GM12865 (cell line): ENCODE results near the gene PIR.

Experiments
- DNase-seq: peaks from one replicate; pipeline ENCODE4 v3.0.0; 2010; ENCODE audit warnings: low read depth
- H3K4me3 ChIP-seq: 2 replicates; pipeline ENCODE4 v1.5.1; 2011; ENCODE audit warnings: mild to moderate bottlenecking, low read depth, low read length, control low read depth
- CTCF ChIP-seq: IDR thresholded peaks from 2 replicates; pipeline ENCODE4 v1.5.1; 2011; ENCODE audit warnings: low read length, control low read depth, low read depth, inconsistent platforms; ENCODE audit not compliant: insufficient read depth; ENCODE audit errors: missing control alignments

PIR gene

GRCh38 chrX:15401378-15401777, 91.8 kb downstream of the PIR start:
- H3K4me3 ChIP-seq, result no peak overlapping the region
- TF ChIP-seq CTCF, result no peak
- DNase-seq, result no peak

GRCh38 chrX:15399962-15400391, 93.2 kb downstream of the PIR start:
- no peak for TF ChIP-seq CTCF
- no peak overlapping the region for H3K4me3 ChIP-seq
- no peak for DNase-seq

DNA sequence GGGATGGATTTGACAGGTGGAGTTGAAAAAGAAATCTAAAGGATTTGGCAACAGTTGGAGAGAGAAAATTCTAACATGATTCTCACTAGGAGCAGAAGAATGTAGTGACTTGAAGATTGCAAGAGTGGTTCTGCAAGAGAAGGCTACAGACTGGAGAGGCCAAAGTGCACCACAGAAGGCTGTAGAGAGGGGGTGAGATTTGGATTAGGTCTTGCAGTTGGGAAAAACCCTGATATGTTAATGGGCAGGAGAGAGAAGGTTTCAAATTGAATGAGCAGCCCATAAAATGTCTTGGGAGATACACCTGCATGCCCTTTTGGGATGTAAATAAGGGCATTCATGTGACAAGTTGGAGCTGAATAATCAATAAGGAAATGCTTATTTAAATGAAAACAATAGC, 94.3 kb downstream of the PIR start:
- no peak for DNase-seq
- H3K4me3 ChIP-seq, result no peak overlapping the region
- no peak for TF ChIP-seq CTCF

- DNase-seq, result no peak
- TF ChIP-seq CTCF, result no peak
- H3K4me3 ChIP-seq, result no peak overlapping the region
These were observed 97.3 kb downstream of the PIR start for GRCh38 chrX:15395789-15396188.

DNA sequence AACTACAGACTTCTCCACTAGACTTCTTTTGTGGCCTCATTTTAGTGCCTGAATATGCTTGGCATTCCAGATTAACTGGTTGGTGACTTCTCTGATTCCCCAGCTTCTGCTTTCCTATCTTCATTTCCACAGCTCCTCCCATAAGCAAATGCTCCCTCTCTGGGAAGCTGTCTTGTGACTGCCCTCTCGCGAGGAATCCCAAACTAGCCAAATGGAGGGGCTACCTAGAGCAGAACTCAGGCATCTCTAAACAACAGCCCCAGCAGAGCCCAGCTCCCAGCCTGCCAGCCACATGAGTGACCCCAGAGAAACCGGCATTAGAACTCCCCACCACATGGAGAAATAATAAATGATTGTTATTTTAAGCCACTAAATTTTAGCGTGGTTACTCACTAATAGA, 101.3 kb downstream of the PIR start:
- no peak for DNase-seq
- TF ChIP-seq CTCF, result no peak
- no peak overlapping the region for H3K4me3 ChIP-seq

DNA sequence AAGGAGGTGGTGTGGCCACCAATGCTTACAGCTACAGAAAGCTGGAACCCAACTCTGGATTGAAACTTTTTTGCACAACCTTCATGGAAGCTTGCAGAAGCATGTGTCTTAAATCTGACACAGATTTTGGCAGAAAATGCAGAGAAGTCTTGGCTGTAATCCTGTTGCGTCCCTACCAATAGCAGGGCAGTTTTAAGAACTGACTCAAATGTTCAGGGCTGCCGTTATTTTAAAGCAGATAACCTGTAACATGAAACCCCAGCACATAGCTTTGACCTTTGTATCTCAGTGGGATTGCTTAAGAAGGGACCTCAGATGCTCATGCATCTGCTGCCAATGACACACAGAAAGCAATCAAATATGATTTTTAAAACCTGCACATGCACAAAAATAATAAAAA, 108.8 kb downstream of the PIR start, which contains the start of gene VEGFD:
Gene VEGFD, minus strand, starts transcription at position 110 of the 400 bp plus-strand sequence. CDS start 467 bp downstream, outside the sequence.
- no peak for TF ChIP-seq CTCF
- no peak for DNase-seq
- no peak within 1 kb of the TSS for H3K4me3 ChIP-seq

GRCh38 chrX:15382813-15383212, 110.3 kb downstream of the PIR start:
- no peak for TF ChIP-seq CTCF
- DNase-seq, result no peak
- no peak overlapping the region for H3K4me3 ChIP-seq
